ENCODE results near the gene ZNF221. TPM values are rescaled to one million over a fixed set of nuclear protein-coding genes. Genes with fewer than 3 reads are reported as not detected.

Gene ZNF221
- total RNA-seq, 1 donor from 2014 or later: 3.9 TPM

DNA sequence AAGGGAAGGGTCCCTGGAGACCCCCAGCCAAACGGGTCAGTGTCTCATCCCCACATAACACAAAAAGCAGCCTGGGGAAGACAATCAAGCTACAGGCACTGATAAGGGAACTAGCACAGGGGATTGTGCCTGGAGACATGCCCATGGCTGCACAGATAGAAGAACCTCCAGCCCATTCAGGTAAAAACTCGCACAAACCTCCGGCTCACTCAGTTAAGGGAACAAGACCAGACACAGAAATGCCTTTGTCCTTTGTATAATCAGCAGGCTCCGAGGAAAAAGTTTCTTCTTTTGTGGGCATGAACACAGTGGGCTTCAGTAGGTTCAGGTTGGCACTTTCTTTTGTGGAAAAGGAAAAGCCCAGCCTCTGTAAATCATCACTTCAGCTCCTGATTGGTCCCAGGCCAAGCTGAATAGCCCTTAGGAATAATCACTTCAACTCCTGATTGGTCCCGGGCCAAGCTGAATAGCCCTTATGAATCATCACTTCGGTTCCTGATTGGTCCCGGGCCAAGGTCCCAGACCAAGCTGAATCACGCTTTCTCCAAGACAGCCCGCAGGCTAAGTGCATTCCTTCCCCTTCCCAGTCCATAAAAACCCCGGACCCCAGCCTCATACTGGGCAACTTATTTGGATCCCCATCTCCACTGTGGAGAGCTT lies 46.7 kb downstream of the ZNF221 start:
- H3K27ac ChIP-seq: no peak overlapping the region
- DNase-seq (no peak), ATAC-seq (no peak)
- intact Hi-C loops (cut with DNase I): no loop called here
- peaks cover 10% of the 10 kb centered on the region for H3K9me3 ChIP-seq
- no peak overlapping the region for H3K4me3 ChIP-seq
- H3K36me3 ChIP-seq: peaks cover 41% of the 10 kb centered on the region
- no peaks in the 10 kb centered on the region for H3K27me3 ChIP-seq
- TF ChIP-seq, protein P1, sequence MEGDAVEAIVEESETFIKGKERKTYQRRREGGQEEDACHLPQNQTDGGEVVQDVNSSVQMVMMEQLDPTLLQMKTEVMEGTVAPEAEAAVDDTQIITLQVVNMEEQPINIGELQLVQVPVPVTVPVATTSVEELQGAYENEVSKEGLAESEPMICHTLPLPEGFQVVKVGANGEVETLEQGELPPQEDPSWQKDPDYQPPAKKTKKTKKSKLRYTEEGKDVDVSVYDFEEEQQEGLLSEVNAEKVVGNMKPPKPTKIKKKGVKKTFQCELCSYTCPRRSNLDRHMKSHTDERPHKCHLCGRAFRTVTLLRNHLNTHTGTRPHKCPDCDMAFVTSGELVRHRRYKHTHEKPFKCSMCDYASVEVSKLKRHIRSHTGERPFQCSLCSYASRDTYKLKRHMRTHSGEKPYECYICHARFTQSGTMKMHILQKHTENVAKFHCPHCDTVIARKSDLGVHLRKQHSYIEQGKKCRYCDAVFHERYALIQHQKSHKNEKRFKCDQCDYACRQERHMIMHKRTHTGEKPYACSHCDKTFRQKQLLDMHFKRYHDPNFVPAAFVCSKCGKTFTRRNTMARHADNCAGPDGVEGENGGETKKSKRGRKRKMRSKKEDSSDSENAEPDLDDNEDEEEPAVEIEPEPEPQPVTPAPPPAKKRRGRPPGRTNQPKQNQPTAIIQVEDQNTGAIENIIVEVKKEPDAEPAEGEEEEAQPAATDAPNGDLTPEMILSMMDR (IDR thresholded peaks at IDR 0.05): no peak
- peaks cover 4% of the 10 kb centered on the region for H3K4me1 ChIP-seq

DNA sequence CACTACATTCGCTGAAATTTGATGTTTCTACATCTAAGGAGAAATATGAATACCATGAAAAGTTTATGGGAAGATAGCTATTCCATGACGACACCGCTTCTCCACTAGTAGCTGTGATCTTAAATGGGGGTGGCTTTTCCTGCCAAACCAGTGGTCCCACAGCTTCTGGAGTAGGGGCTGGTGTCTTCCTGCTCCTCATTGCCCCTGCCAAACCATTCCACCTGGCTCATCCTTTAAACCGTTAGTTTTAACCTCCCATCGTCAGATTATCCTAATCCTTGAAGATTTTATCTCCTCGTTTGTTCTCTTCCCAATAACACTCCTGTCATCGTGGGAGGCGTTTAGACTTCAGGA lies 51.2 kb downstream of the ZNF221 start:
- no peaks in the 10 kb centered on the region for H3K27me3 ChIP-seq
- ATAC-seq (no peak), DNase-seq (no peak)
- H3K4me1 ChIP-seq: peaks cover 13% of the 10 kb centered on the region
- peaks cover 2% of the 10 kb centered on the region for H3K9me3 ChIP-seq
- H3K36me3 ChIP-seq: no peaks in the 10 kb centered on the region
- H3K4me3 ChIP-seq: peak overlapping the region; percentile 87
- intact Hi-C loops (cut with DNase I): no loop called here
- H3K27ac ChIP-seq: peak overlapping the region; percentile 81
- TF ChIP-seq, protein P1 (IDR thresholded peaks at IDR 0.05): no peak

GRCh38 chr19:44002566-44003460 lies 51.8 kb downstream of the ZNF221 start, which contains the start of gene ZNF230:
Gene ZNF230 (plus strand): TSS chr19:44002957. CDS start chr19:44007079, 4,122 bp downstream.
- peak; percentile 90 for DNase-seq
- peak within 1 kb of the TSS; percentile 87 for H3K4me3 ChIP-seq
- peaks cover 13% of the 10 kb centered on the region for H3K4me1 ChIP-seq
- intact Hi-C loops (cut with DNase I): no loop called here
- no peaks in the 10 kb centered on the region for H3K9me3 ChIP-seq
- no peaks in the 10 kb centered on the region for H3K27me3 ChIP-seq
- TF ChIP-seq, protein P1 (IDR thresholded peaks at IDR 0.05): no peak
- peak; percentile 100 for ATAC-seq
- H3K36me3 ChIP-seq: peaks cover 4% of the 10 kb centered on the region
- peak within 1 kb of the TSS; percentile 81 for H3K27ac ChIP-seq

DNA sequence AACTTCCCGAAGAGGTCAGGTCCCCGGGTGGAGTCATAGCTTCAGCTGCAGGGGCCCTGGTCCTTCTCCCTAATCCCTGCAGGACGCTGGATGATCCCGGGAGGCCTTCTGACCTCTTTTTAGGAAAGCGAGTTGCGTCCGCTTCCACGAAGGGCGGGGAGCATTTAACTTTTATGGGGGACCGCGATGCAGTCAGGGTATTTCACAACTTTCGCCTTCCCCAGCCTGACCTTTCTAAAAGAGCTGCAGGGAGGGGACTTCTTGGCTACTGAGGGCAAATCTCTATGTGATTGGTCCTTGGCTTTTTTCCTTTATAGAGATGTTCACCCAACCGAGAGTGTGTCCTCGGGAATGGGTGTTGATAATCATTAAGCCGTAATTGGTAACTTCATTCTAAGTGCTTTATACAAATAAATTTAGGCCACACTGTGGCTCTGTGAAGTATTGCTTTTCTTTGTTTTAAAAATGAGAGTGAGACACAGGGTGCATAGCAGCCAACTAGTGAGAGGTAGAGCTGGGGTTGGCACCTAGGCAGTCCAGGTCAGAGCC lies 52.5 kb downstream of the ZNF221 start:
- H3K27ac ChIP-seq: peak overlapping the region; percentile 81
- H3K36me3 ChIP-seq: peaks cover 10% of the 10 kb centered on the region
- no peak for ATAC-seq
- H3K27me3 ChIP-seq: no peaks in the 10 kb centered on the region
- H3K4me3 ChIP-seq: peak overlapping the region; percentile 87
- DNase-seq: peak; percentile 57
- H3K9me3 ChIP-seq: no peaks in the 10 kb centered on the region
- intact Hi-C loops (cut with DNase I): no loop called here
- TF ChIP-seq, protein P1 (IDR thresholded peaks at IDR 0.05): no peak
- peaks cover 13% of the 10 kb centered on the region for H3K4me1 ChIP-seq

DNA sequence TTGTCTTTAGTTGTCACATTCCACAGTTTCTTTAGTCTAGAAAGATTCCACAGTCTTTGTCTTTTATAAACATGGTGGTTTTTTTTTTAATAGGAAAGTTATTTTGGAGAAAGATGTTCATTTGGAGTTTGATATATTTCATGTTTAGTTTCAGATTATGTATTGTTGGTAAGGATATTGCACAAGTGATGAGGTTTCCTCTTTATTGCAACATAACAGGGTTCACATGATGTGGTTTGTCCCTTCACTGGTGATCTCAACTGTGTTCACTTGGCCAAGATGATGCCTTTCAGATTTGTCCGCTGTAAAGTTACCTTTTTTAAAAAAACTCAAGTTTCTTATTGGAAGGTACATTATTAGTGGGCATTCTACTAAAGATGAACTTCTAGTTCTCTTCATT lies 54.9 kb downstream of the ZNF221 start:
- no peak for ATAC-seq
- no peak overlapping the region for H3K4me3 ChIP-seq
- intact Hi-C loops (cut with DNase I): no loop called here

More for the DNA sequence above, 54.9 kb downstream of the ZNF221 start:
- H3K4me1 ChIP-seq: peaks cover 13% of the 10 kb centered on the region
- TF ChIP-seq, protein P1 (IDR thresholded peaks at IDR 0.05): no peak
- H3K9me3 ChIP-seq: peaks cover 20% of the 10 kb centered on the region
- no peak for DNase-seq
- no peaks in the 10 kb centered on the region for H3K27me3 ChIP-seq
- H3K27ac ChIP-seq: no peak overlapping the region
- peaks cover 35% of the 10 kb centered on the region for H3K36me3 ChIP-seq

All from upper lobe of right lung (tissue), 1 donor.